ENCODE results near the gene CHST15.

DNA sequence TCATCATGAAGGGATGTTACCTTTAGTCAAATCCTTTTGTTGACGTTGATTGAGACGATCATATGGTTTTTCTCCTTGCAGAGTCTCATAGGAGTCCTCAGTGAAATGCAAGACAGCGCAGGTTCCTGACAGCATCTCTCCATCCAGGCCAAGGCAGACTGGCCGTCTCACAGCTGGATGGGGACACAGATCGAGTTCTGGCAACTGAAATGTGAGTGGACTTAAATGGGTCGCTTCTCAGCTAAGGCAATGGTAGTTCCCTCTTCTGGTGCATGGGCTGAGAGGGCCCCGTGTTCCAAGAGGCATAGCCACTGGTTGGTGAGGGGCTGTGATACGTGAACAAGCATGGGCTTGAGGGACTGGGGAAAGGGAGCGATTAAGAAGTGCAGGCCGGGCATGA lies 102.5 kb downstream of the CHST15 start:
- TF ChIP-seq, protein P1, sequence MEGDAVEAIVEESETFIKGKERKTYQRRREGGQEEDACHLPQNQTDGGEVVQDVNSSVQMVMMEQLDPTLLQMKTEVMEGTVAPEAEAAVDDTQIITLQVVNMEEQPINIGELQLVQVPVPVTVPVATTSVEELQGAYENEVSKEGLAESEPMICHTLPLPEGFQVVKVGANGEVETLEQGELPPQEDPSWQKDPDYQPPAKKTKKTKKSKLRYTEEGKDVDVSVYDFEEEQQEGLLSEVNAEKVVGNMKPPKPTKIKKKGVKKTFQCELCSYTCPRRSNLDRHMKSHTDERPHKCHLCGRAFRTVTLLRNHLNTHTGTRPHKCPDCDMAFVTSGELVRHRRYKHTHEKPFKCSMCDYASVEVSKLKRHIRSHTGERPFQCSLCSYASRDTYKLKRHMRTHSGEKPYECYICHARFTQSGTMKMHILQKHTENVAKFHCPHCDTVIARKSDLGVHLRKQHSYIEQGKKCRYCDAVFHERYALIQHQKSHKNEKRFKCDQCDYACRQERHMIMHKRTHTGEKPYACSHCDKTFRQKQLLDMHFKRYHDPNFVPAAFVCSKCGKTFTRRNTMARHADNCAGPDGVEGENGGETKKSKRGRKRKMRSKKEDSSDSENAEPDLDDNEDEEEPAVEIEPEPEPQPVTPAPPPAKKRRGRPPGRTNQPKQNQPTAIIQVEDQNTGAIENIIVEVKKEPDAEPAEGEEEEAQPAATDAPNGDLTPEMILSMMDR (IDR thresholded peaks at IDR 0.05) = no peak
- no peak for TF ChIP-seq POLR2A (IDR thresholded peaks at IDR 0.05)
- TF ChIP-seq POLR2AphosphoS5 (IDR thresholded peaks at IDR 0.05) = no peak
